HUDEP-2 (cell line): ENCODE results near the gene CDK5R1.
A peak's percentile ranks its signal among the peaks of the same experiment; 100 is the strongest.
"Not testable (repeated sequence)": the region's sequence is repeated elsewhere in the genome, so short reads cannot be mapped to it uniquely, and the experiment has no call there.

Source experiments
- DNase-seq, 76 experiments: peaks; one replicate each; lab custom pipeline; 2025; ENCODE audit not compliant: unreplicated experiment in 76 of 76; lab: John Stamatoyannopoulos, UW

CDK5R1 gene

GRCh38 chr17:32486701-32487472 lies at the start of gene CDK5R1:
Gene CDK5R1, plus strand, starts transcription at chr17:32486993. Its CDS starts 628 bp downstream, at chr17:32487621.
- peak in 56 of 76 experiments; percentile 2 to 72 (median 46) for DNase-seq

DNA sequence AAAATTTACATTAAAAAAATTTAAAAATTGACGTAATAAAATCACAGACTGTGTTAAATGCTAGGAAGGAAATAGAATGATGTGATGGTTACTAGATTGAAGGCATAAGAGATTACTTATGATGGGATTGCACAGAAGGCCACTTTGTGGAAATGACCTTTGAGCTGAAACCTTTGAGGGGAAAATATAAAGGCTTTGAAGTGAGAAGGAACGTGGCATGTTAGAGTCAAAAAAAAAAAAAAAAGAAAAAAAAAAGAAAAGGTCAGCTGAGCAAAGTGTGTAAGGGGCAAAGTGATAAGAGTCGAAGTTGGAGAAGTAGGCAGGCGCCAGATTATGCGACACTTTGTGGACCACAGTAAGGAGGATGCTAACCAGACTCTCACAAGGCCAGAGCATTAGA lies 46.1 kb upstream of the CDK5R1 start:
- DNase-seq, result no peak

GRCh38 chr17:32441886-32442285 lies 44.9 kb upstream of the CDK5R1 start:
- DNase-seq, result no peak

DNA sequence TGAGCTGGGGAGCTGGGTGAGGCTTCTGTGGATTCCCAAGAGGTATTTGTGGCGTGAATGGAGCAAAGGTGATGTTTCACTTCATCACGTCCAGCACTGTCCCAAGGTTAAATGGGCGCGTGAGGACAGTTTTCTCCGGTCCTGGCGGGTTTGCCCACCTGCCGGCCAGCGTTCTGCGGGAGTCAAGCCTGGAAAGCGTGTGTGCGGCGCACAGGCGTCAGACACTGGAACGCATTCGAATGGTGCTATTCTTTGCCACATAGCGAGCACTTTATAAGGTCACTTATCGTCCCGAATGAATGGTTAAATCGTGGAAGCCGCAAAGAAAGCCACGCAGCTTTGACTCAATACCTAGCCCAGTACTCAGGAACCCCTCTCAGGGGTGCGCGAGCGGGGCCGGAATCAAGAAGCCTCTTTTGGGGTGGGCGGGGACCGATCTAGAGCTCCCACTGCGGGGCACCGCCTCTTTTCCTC lies 42.9 kb upstream of the CDK5R1 start:
- no peak for DNase-seq

DNA sequence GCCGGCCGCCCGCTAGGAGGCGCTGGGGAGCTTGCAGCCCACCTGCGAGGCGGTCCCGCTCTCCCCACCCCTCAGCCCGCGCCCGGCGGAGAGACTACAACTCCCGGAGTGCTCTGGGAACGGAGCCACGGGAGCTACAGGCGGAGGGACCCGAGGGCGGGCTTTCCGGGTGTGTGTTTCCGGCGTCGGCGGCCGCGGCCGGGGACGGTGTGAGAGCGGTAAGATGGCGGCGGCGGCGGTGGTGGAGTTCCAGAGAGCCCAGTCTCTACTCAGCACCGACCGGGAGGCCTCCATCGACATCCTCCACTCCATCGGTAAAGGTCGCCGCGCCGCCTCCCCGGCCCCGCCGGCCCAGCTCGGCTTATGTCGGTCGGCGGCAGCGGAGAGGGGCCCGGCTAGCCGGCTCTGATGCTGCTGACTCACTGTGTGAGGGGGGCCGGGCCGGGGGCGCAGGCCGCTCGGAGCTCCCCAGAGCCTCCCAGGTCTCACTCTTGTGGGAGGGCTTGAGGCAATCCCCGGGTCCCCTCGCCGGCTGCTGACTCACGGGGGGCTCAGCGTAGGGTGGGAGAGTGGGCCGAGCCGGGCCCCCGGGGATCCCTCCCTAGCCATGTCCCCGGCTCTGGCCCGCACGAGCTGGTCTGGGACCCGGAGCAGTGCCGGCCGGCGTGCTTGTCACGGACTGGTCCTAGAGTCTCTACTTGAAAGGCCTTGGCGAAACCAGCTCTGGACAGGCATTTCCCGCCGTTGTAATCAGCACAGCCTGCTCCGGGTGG lies 42.3 kb upstream of the CDK5R1 start, which contains the start of gene PSMD11:
Gene PSMD11 (plus strand): TSS at position 210 of the 773 bp plus-strand sequence. CDS start 14 bp downstream, at position 224.
- peak in 75 of 76 experiments; percentile 54 to 98 (median 94) for DNase-seq

- DNase-seq, result peak in 18 of 76 experiments; percentile 4 to 40 (median 18)
These were observed 41.7 kb upstream of the CDK5R1 start for GRCh38 chr17:32445074-32445415.

- no peak for DNase-seq
These were observed 41.3 kb upstream of the CDK5R1 start for GRCh38 chr17:32445497-32445896.

- no peak for DNase-seq
These were observed 40.8 kb upstream of the CDK5R1 start for GRCh38 chr17:32445971-32446370.

GRCh38 chr17:32446949-32447348 lies 39.8 kb upstream of the CDK5R1 start:
- DNase-seq, result no peak

DNA sequence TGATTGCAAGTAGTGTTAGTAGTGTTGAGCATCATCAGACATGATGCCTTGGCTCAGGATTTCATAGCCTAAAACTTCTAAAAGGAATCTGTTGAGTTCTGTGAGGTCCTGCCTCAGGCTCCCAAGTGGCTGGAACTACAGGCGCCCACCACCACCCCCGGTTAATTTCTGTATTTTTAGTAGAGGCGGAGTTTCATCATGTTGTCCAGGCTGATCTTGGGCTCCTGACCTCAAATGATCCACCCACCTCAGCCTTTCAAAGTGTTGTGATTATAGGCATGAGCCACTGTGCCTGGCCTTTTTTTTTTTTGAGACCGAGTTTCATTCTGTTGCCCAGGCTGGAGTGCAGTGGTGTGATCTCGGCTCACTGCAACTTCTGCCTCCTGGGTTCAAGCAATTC lies 36.8 kb upstream of the CDK5R1 start:
- no peak for DNase-seq

GRCh38 chr17:32450379-32450778 lies 36.4 kb upstream of the CDK5R1 start:
- DNase-seq, result not testable (repeated sequence)

DNA sequence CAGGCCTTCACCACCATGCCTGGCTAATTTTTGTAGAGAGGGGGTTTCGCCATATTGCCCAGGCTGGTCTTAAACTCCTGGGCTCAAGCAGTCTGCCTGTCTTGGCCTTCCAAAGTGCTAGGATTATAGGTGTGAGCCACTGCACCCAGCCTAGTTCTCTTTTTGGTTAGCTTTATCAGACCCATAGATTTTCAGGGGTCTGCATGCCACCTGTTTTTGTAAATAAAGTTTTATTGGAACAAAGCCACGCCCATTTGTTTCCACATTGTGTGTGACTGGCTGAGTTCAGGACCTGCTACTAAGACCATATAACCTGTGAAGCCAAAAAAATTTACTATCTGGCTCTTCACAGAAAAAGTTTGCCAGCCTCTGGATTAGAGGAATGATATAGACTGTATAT lies 34.9 kb upstream of the CDK5R1 start:
- no peak for DNase-seq

DNA sequence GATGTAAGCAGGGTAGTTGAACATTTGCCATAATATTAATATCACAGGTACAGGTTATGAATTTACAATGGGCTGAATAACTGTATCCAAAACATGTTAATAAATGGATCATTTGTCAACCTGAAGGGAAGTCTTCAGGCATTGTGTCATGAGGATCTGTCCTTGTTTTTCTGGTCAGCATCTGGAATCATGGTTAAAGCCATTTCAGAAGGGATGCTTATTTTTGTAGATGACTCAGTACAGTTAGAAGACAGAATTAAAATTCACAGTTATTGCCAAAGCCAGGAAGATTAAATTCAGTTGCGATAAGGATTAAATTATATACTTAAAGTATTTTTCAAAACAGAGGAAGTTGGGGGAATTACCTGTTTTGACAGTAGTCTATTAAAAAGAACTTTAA lies 34.5 kb upstream of the CDK5R1 start:
- DNase-seq, result no peak

- DNase-seq, result no peak
These were observed 33.4 kb upstream of the CDK5R1 start for GRCh38 chr17:32453370-32453769.

GRCh38 chr17:32458371-32458770 lies 28.4 kb upstream of the CDK5R1 start:
- no peak for DNase-seq

DNA sequence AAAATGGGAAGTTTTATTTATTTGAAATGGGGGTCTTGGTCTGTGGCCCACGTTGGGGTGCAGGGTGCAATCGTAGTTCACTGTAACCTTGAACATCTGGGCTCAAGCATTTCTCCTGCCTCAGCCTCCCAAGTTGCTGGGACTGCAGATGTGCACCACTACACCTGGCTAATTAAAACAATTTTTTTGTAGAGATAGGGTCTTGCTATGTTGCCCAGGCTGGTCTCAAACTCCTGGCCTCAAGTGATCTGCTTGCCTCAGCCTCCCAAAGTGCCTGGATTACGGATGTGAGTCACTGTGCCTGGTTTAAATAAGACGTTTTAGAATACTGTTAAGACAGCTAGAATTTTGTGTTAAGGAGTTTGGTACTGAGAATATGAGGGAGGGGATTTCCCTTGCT lies 26.7 kb upstream of the CDK5R1 start:
- DNase-seq, result no peak

DNA sequence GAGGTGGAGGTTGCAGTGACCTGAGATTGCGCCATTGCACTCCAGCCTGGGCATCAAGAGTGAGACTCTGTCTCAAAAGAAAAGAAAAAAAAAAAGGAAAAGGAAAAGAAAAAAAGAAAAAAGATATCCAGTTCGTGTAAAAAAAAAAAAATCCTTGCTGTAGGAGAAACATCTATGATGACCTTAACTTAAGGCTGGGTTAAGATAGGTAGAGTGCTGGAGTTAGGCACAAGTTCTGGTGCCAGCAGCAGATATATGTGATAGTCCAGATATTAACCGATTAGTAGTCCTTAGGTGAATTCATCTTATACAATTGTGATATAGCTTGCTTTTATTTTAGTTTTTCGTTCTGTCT lies 25.3 kb upstream of the CDK5R1 start:
- DNase-seq, result no peak

DNA sequence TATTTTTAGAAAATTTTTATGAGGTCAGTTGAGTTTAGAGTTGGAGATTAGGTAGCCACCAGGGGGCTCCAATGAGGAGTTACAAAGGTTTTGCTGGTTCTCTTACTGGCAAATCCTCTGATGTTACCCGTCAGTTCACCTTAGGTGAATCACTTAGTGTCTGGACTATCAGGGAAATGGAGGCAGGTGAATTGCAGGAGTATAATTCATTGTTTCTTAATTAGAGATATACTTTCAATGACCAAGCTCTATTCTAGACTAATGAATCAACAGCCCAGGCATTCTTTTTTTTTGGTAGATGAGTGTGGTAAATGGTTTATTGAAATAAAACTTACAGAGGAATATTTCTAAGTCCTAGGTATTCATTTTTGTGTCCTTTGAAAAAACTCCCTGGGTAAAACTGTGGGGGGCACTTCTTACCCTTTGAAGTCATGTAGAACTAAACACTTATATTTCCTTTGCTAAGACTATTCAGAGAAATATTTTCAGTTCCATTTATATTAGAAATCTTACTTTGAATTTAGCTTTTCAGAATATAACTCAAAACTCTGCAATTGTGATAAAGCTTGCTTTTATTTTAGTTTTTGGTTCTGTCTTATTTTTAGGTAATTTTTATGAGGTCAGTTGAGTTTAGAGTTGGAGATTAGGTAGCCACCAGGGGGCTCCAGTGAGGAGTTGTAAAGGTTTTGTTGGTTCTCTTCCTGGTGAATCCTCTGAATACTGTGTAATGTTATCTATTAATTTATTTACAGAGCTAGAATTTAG lies 24.8 kb upstream of the CDK5R1 start:
- peak in 60 of 76 experiments; percentile 4 to 63 (median 34) for DNase-seq

GRCh38 chr17:32463304-32463703 lies 23.5 kb upstream of the CDK5R1 start:
- no peak for DNase-seq

GRCh38 chr17:32464374-32464773 lies 22.4 kb upstream of the CDK5R1 start:
- DNase-seq, result no peak

- DNase-seq, result no peak
These were observed 18.8 kb upstream of the CDK5R1 start for GRCh38 chr17:32467949-32468348.
